GM12872 (cell line): ENCODE measurements around the gene NRCAM.

ENCODE experiments used
- CTCF ChIP-seq: IDR thresholded peaks from 3 replicates; pipeline ENCODE4 v1.5.1; 2011; ENCODE audit warnings: low read depth, mild to moderate bottlenecking, low read length, moderate library complexity; ENCODE audit not compliant: insufficient read depth

NRCAM gene

GRCh38 chr7:108327353-108327752 is 128.9 kb downstream of the NRCAM start:
- TF ChIP-seq CTCF, result no peak

GRCh38 chr7:108326938-108327337 is 129.3 kb downstream of the NRCAM start:
- TF ChIP-seq CTCF, result no peak

GRCh38 chr7:108324053-108325038 is 131.9 kb downstream of the NRCAM start:
- no peak for TF ChIP-seq CTCF

GRCh38 chr7:108322925-108323832 is 133.1 kb downstream of the NRCAM start:
- no peak for TF ChIP-seq CTCF

GRCh38 chr7:108322046-108322445 is 134.2 kb downstream of the NRCAM start:
- no peak for TF ChIP-seq CTCF

GRCh38 chr7:108321359-108321758 is 134.9 kb downstream of the NRCAM start:
- no peak for TF ChIP-seq CTCF

GRCh38 chr7:108316708-108317107 is 139.5 kb downstream of the NRCAM start:
- no peak for TF ChIP-seq CTCF
